HG02840 (cell line): ENCODE data around the gene FHIT.

Experiments
- ATAC-seq: cut with Tn5 transposase; IDR thresholded peaks from one replicate; pipeline ENCODE4 v1.9.1; 2021; ENCODE audit warnings: mild to moderate bottlenecking, moderate library complexity, moderate number of reproducible peaks; ENCODE audit not compliant: unreplicated experiment, low FRiP score

Gene FHIT

GRCh38 chr3:59756934-59757333, 1494.3 kb downstream of the FHIT start:
- no peak for ATAC-seq

GRCh38 chr3:59754456-59755129, 1496.7 kb downstream of the FHIT start:
- no peak for ATAC-seq

- ATAC-seq: no peak
Measured at GRCh38 chr3:59753808-59754450, 1497.3 kb downstream of the FHIT start.

GRCh38 chr3:59752925-59753324, 1498.3 kb downstream of the FHIT start:
- no peak for ATAC-seq

GRCh38 chr3:59751606-59752005, 1499.6 kb downstream of the FHIT start:
- no peak for ATAC-seq

GRCh38 chr3:59750391-59750790, 1500.9 kb downstream of the FHIT start:
- no peak for ATAC-seq

GRCh38 chr3:59749291-59749690, 1502.0 kb downstream of the FHIT start:
- no peak for ATAC-seq

- no peak for ATAC-seq
Measured at GRCh38 chr3:59746585-59746984, 1504.7 kb downstream of the FHIT start.

- no peak for ATAC-seq
Measured at GRCh38 chr3:59737241-59737640, 1514.0 kb downstream of the FHIT start.

- no peak for ATAC-seq
Measured at GRCh38 chr3:59734061-59734460, 1517.2 kb downstream of the FHIT start.

- no peak for ATAC-seq
Measured at GRCh38 chr3:59733041-59733809, 1518.0 kb downstream of the FHIT start.

- ATAC-seq: no peak
Measured at GRCh38 chr3:59731943-59732342, 1519.3 kb downstream of the FHIT start.

GRCh38 chr3:59730591-59730990, 1520.7 kb downstream of the FHIT start:
- ATAC-seq: no peak

- no peak for ATAC-seq
Measured at GRCh38 chr3:59728587-59728908, 1522.7 kb downstream of the FHIT start.

- no peak for ATAC-seq
Measured at GRCh38 chr3:59727902-59728586, 1523.2 kb downstream of the FHIT start.

GRCh38 chr3:59726279-59726678, 1525.0 kb downstream of the FHIT start:
- no peak for ATAC-seq

GRCh38 chr3:59717679-59718205, 1533.5 kb downstream of the FHIT start:
- no peak for ATAC-seq

- no peak for ATAC-seq
Measured at GRCh38 chr3:59714066-59714465, 1537.2 kb downstream of the FHIT start.

GRCh38 chr3:59710554-59710953, 1540.7 kb downstream of the FHIT start:
- ATAC-seq: no peak

GRCh38 chr3:59709702-59710553, 1541.3 kb downstream of the FHIT start:
- ATAC-seq: no peak
